H1 (cell line): ENCODE measurements around the gene DCAF6. TPM values are rescaled to one million over a fixed set of nuclear protein-coding genes. Genes with fewer than 3 reads are reported as not detected.

Experiments
- FOSL1 ChIP-seq: IDR thresholded peaks from 2 replicates; pipeline ENCODE4 v1.6.1; 2011; ENCODE audit warnings: mild to moderate bottlenecking, low read depth, low read length, moderate library complexity; ENCODE audit not compliant: insufficient read depth
- polyA plus RNA-seq, 7 experiments: library from polyadenylated mRNA; depleted of rRNA in 3 of 7; stranded (reverse) in 5 of 7; unstranded in 2 of 7; fragments of >200 nt in 5 of 7; fragments of 200-250 nt in 2 of 7; gene quantifications; 1 replicate in 5 of 7; 2 replicates in 1 of 7; 4 replicates in 1 of 7; pipeline versions ENCODE4 v1.2.1 to v1.2.3, GENCODE V29; 2011 to 2013; ENCODE audit warnings: missing spikeins in 2 of 7, mixed read lengths in 2 of 7
- total RNA-seq: library from RNA; stranded (reverse); fragmentation: NEBNext Ultra II Directional; extraction: Animal tissue kit (Norgen Biotek cat#: 25700); gene quantifications from 2 replicates; pipeline ENCODE4 v1.2.1, GENCODE V29; 2021
- TF ChIP-seq, protein P1 (sequence below): IDR thresholded peaks from 2 replicates; pipeline ENCODE4 v1.6.1; 2012; ENCODE audit warnings: inconsistent platforms
- TF ChIP-seq, protein P2 (sequence below): IDR thresholded peaks from 2 replicates; pipeline ENCODE4 v1.6.1; 2012; ENCODE audit warnings: inconsistent platforms
- TF ChIP-seq, protein P3 (sequence below): fragments of 300-600 bp; sonication (generic); IDR thresholded peaks from 2 replicates; pipeline ENCODE4 v1.7.1; 2012; ENCODE audit warnings: low read length, moderate library complexity, mild to moderate bottlenecking, inconsistent platforms; ENCODE audit not compliant: insufficient replicate concordance

Gene DCAF6
- total and polyA plus RNA-seq, 2 of the 8 experiments (the other 6 are each of a cell fraction or from before 2014, with no cell fraction given): 12.3 to 17.4 TPM

GRCh38 chr1:168106274-168106673, 169.8 kb downstream of the DCAF6 start (continued):
- no peak for TF ChIP-seq FOSL1
- TF ChIP-seq, protein P1, sequence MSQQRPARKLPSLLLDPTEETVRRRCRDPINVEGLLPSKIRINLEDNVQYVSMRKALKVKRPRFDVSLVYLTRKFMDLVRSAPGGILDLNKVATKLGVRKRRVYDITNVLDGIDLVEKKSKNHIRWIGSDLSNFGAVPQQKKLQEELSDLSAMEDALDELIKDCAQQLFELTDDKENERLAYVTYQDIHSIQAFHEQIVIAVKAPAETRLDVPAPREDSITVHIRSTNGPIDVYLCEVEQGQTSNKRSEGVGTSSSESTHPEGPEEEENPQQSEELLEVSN: no peak
- TF ChIP-seq, protein P2, sequence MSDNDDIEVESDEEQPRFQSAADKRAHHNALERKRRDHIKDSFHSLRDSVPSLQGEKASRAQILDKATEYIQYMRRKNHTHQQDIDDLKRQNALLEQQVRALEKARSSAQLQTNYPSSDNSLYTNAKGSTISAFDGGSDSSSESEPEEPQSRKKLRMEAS: no peak
- TF ChIP-seq, protein P3, sequence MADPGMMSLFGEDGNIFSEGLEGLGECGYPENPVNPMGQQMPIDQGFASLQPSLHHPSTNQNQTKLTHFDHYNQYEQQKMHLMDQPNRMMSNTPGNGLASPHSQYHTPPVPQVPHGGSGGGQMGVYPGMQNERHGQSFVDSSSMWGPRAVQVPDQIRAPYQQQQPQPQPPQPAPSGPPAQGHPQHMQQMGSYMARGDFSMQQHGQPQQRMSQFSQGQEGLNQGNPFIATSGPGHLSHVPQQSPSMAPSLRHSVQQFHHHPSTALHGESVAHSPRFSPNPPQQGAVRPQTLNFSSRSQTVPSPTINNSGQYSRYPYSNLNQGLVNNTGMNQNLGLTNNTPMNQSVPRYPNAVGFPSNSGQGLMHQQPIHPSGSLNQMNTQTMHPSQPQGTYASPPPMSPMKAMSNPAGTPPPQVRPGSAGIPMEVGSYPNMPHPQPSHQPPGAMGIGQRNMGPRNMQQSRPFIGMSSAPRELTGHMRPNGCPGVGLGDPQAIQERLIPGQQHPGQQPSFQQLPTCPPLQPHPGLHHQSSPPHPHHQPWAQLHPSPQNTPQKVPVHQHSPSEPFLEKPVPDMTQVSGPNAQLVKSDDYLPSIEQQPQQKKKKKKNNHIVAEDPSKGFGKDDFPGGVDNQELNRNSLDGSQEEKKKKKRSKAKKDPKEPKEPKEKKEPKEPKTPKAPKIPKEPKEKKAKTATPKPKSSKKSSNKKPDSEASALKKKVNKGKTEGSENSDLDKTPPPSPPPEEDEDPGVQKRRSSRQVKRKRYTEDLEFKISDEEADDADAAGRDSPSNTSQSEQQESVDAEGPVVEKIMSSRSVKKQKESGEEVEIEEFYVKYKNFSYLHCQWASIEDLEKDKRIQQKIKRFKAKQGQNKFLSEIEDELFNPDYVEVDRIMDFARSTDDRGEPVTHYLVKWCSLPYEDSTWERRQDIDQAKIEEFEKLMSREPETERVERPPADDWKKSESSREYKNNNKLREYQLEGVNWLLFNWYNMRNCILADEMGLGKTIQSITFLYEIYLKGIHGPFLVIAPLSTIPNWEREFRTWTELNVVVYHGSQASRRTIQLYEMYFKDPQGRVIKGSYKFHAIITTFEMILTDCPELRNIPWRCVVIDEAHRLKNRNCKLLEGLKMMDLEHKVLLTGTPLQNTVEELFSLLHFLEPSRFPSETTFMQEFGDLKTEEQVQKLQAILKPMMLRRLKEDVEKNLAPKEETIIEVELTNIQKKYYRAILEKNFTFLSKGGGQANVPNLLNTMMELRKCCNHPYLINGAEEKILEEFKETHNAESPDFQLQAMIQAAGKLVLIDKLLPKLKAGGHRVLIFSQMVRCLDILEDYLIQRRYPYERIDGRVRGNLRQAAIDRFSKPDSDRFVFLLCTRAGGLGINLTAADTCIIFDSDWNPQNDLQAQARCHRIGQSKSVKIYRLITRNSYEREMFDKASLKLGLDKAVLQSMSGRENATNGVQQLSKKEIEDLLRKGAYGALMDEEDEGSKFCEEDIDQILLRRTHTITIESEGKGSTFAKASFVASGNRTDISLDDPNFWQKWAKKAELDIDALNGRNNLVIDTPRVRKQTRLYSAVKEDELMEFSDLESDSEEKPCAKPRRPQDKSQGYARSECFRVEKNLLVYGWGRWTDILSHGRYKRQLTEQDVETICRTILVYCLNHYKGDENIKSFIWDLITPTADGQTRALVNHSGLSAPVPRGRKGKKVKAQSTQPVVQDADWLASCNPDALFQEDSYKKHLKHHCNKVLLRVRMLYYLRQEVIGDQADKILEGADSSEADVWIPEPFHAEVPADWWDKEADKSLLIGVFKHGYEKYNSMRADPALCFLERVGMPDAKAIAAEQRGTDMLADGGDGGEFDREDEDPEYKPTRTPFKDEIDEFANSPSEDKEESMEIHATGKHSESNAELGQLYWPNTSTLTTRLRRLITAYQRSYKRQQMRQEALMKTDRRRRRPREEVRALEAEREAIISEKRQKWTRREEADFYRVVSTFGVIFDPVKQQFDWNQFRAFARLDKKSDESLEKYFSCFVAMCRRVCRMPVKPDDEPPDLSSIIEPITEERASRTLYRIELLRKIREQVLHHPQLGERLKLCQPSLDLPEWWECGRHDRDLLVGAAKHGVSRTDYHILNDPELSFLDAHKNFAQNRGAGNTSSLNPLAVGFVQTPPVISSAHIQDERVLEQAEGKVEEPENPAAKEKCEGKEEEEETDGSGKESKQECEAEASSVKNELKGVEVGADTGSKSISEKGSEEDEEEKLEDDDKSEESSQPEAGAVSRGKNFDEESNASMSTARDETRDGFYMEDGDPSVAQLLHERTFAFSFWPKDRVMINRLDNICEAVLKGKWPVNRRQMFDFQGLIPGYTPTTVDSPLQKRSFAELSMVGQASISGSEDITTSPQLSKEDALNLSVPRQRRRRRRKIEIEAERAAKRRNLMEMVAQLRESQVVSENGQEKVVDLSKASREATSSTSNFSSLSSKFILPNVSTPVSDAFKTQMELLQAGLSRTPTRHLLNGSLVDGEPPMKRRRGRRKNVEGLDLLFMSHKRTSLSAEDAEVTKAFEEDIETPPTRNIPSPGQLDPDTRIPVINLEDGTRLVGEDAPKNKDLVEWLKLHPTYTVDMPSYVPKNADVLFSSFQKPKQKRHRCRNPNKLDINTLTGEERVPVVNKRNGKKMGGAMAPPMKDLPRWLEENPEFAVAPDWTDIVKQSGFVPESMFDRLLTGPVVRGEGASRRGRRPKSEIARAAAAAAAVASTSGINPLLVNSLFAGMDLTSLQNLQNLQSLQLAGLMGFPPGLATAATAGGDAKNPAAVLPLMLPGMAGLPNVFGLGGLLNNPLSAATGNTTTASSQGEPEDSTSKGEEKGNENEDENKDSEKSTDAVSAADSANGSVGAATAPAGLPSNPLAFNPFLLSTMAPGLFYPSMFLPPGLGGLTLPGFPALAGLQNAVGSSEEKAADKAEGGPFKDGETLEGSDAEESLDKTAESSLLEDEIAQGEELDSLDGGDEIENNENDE: no peak
